OCI-LY3 (cell line): ENCODE results near the gene MRPL23.

Experiments used
- EZH2phosphoT487 ChIP-seq: fragments of 200-600 bp; shearing (Covaris generic); IDR thresholded peaks from 2 replicates; pipeline ENCODE4 v1.6.1; 2018; ENCODE audit warnings: antibody characterized with exemption, mixed run types, low read depth
- TF ChIP-seq, protein P1 (sequence below): fragments of 200-600, 300-600 bp; sonication (generic); IDR thresholded peaks from 2 replicates; pipeline ENCODE4 v1.5.1; 2014; ENCODE audit warnings: antibody characterized with exemption, low read length, low read depth

DNA sequence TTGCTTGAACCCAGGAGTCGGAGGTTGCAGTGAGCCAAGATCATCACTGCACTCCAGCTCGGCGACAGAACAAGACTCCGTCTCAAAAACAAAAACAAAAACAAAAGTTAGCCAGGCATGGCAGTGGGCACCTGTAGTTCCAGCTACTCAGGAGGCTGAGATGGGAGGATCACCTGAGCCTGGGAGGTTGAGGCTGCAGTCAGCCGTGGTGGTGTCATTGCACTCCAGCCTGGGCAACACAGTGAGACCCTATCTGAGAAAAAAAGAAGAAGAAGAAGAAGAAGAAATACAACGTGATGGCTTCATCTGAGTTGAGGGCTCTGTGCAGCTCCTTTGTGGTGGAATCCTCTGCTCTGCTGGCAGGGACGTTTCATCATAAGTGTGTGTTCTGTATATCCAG, 37.6 kb upstream of the MRPL23 start:
- TF ChIP-seq, protein P1, sequence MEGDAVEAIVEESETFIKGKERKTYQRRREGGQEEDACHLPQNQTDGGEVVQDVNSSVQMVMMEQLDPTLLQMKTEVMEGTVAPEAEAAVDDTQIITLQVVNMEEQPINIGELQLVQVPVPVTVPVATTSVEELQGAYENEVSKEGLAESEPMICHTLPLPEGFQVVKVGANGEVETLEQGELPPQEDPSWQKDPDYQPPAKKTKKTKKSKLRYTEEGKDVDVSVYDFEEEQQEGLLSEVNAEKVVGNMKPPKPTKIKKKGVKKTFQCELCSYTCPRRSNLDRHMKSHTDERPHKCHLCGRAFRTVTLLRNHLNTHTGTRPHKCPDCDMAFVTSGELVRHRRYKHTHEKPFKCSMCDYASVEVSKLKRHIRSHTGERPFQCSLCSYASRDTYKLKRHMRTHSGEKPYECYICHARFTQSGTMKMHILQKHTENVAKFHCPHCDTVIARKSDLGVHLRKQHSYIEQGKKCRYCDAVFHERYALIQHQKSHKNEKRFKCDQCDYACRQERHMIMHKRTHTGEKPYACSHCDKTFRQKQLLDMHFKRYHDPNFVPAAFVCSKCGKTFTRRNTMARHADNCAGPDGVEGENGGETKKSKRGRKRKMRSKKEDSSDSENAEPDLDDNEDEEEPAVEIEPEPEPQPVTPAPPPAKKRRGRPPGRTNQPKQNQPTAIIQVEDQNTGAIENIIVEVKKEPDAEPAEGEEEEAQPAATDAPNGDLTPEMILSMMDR: no peak
- TF ChIP-seq EZH2phosphoT487: no peak
